ENCODE data around the gene OR5D13. TPM values are rescaled to one million over a fixed set of nuclear protein-coding genes. Genes with fewer than 3 reads are reported as not detected.

The OR5D13 gene, protein sequence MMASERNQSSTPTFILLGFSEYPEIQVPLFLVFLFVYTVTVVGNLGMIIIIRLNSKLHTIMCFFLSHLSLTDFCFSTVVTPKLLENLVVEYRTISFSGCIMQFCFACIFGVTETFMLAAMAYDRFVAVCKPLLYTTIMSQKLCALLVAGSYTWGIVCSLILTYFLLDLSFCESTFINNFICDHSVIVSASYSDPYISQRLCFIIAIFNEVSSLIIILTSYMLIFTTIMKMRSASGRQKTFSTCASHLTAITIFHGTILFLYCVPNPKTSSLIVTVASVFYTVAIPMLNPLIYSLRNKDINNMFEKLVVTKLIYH
- total RNA-seq = not detected

DNA sequence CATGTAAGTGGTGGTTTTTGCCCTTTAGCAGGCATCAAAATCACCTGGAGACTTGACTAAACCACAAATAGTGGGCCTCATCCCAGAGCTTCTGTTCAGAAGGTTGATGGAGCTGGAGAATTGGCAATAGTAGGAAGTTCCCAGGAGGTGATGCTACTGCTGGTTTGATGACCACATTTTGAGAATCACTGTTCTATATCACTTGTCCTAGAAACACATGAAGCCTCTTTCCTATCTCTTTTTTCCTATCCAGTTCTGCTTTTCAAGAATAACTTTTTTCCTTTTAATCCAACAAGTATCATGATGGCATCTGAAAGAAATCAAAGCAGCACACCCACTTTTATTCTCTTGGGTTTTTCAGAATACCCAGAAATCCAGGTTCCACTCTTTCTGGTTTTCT, at the start of gene OR5D13:
Gene OR5D13 (plus strand): TSS at position 301 of the 400 bp plus-strand sequence. CDS start 0 bp downstream, at position 301.
- no peak for TF ChIP-seq POLR2A (IDR thresholded peaks at IDR 0.05)
- no peak for TF ChIP-seq CTCF (IDR thresholded peaks at IDR 0.05)
- intact Hi-C loops (cut with DNase I; ENCODE audit: low total_unique reads) = no loop called here
- DNase-seq (ENCODE audit: low spot score in 2 of 2) = no peak
- H3K4me3 ChIP-seq (ENCODE audit: low read depth, poor library complexity, severe bottlenecking) = no peak within 1 kb of the TSS

GRCh38 chr11:55726715-55727324, 46.4 kb upstream of the OR5D13 start:
- intact Hi-C loops (cut with DNase I; ENCODE audit: low total_unique reads) = no loop called here
- no peak overlapping the region for H3K4me3 ChIP-seq (ENCODE audit: low read depth, poor library complexity, severe bottlenecking)
- no peak for DNase-seq (ENCODE audit: low spot score in 2 of 2)
- TF ChIP-seq CTCF (IDR thresholded peaks at IDR 0.05) (no peak), POLR2A (IDR thresholded peaks at IDR 0.05) (no peak)
- 27 to 28% methylated on average over 5 of the region's 5 CpGs for whole genome bisulfite sequencing, 2 donors

DNA sequence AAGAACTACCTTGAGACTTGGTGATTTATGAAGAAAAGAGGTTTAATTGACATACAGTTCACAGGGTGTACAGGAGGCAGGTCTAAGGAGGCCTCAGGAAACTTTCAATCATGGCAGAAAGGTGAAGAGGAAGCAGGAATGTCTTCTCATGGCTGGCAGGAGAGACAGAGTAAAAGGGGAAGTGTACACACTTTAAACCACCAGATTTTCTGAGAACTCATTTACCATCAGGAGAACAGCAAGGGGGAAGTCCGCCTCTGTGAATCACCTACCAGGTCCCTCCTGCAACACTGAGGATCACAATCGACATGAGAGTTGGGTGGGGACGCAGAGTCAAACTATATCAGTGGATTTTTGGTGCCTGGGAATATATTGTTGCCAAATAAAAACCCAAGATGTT, 40.3 kb upstream of the OR5D13 start:
- intact Hi-C loops (cut with DNase I; ENCODE audit: low total_unique reads) = no loop called here
- no peak for TF ChIP-seq POLR2A (IDR thresholded peaks at IDR 0.05)
- TF ChIP-seq CTCF (IDR thresholded peaks at IDR 0.05) = no peak
- no peak overlapping the region for H3K4me3 ChIP-seq (ENCODE audit: low read depth, poor library complexity, severe bottlenecking)
- DNase-seq (ENCODE audit: low spot score in 2 of 2) = no peak
- 63 to 69% methylated on average over 3 of the region's 3 CpGs for WGBS, 2 donors

DNA sequence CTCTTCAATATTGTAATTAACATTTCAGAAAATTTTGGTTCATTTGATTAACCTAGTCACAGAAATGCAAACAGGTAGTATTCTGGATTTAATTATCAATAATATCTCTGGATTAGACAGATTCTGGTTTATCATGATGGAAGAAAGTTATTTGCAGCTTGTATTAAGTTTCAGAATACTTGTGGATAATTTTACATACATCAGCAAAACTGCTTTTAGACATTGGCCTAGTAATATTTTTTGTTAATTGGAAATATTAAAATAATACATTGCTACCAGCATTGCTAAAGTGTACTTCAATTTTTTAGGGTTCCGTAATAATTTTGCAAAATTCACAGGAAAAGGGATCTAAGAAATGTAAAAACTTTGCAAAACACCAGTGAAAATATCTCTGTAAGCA, 18.4 kb downstream of the OR5D13 start:
- no peak for TF ChIP-seq CTCF (IDR thresholded peaks at IDR 0.05)
- TF ChIP-seq POLR2A (IDR thresholded peaks at IDR 0.05) = no peak
- intact Hi-C loops (cut with DNase I; ENCODE audit: low total_unique reads) = no loop called here
- H3K4me3 ChIP-seq (ENCODE audit: low read depth, poor library complexity, severe bottlenecking) = no peak overlapping the region
- 81 to 90% methylated on average over 1 of the region's 1 CpG for WGBS, 2 donors
- DNase-seq (ENCODE audit: low spot score in 2 of 2) = no peak

DNA sequence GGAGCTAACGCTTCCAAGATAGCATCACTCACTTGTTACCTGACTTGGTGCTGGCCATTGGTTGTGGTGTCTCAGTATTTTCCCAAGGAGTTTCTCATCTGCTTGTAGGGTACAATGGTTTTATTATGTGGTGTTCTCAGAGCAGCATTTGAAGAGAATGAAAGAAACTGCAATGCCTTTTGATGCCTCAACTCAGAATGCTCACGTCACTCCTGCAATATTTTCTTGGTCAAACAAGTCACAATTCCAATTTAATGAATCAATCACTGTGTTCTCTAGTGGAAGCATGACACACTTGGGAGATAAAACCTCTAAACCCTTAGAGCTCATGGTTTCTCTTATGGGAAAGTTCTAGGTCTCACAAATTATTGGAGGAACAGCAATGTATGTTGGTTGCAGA, 20.1 kb downstream of the OR5D13 start:
- intact Hi-C loops (cut with DNase I; ENCODE audit: low total_unique reads) = no loop called here
- WGBS, 2 donors = 53 to 83% methylated on average over 2 of the region's 2 CpGs

More for the DNA sequence above, 20.1 kb downstream of the OR5D13 start:
- no peak overlapping the region for H3K4me3 ChIP-seq (ENCODE audit: low read depth, poor library complexity, severe bottlenecking)
- DNase-seq (ENCODE audit: low spot score in 2 of 2) = no peak
- no peak for TF ChIP-seq POLR2A (IDR thresholded peaks at IDR 0.05)
- TF ChIP-seq CTCF (IDR thresholded peaks at IDR 0.05) = no peak
